ENCODE data around the gene NCAM1.
"Not testable (repeated sequence)": the region's sequence is repeated elsewhere in the genome, so short reads cannot be mapped to it uniquely, and the experiment has no call there.

NCAM1 gene

DNA sequence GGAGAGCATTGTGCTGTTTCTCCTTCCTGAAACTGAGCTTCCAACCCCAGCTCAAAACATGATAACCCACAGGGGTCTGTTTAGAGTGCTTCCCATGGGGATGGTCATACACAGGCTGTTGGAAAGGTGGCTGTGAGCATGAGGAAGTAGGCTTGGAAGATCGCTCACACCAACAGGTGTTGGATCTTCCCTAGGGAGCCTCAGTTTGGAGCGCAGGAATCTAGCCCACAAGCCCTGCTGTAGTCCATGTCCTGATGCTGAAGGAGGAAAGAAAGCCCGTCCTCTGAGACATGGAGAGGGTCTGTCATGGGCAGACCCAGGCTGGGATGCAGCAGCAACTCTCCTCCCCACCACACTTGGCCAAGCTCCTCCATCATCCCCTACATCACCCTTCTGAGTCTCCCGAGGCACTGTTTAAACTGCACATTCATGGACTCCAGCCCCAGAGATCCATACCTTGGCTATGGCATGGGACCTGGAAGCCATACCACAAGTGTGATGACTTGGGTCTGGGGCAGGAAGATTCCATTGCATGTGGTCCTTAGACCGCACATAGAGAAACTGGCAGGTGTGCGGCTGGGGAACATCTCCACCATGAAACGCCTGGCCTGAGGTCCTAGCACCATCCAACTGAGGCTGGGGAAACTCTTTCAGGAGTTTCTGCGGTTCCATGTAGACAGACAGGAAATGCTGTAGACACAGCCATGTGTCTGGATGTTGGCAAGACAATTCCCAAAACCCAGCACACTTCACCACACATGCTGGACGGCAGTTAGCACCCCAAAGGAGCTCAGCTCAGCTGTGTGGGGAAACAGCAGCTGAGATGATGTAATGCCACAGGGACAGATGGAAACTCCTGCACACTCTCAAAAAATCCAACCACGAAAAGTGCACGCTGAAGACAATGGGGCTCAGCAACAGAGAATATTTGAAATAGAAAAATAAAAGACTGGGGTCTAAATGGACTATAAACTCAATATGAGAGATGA is 325.6 kb downstream of the NCAM1 start:
- no peak for DNase-seq

DNA sequence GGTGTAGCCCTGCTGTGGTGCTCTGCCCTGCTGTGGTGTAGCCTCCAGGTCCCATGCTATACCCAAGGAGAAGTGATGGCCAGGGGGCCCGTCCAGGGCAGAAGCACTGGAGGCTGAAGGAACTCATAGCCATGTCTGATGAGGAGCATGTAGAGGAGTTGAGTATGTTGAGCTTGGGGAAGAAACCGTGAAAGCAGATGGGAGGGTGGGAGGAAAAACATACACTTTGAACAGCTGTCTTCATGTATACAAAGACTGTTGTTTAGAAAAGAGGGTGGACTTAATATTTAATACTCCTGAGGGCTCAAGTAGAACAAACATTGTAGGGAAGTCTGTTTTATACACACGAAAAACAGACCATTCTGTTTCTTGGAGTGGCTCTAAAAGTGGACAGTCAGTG is 326.6 kb downstream of the NCAM1 start:
- no peak for DNase-seq

DNA sequence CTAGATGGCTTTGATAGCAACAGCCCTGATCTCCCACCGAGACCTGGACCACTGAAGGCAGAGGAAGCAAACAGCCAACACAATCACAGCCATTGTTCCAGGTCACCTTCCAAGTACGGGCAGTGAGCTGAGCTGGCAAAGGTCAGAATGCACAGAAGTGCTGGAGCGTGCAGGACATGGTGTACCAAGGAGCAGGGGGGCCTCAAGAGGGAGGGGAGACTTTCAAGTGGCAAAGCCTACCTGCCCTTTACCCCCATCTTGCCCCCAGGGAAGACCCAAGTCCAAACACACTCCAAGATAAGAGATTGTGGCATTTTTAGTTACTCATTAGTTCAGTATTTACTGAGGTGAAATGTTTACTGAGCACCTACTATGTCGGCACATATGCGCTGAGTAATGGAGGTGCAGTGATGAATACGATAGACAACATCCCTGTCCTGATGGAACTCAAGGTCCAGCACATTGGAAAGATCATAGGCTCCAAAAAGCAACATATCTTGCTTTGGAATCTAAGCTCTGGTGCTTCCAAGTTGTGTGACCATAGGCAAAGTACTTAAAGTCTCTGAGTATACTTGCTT is 327.2 kb downstream of the NCAM1 start:
- no peak for DNase-seq

DNA sequence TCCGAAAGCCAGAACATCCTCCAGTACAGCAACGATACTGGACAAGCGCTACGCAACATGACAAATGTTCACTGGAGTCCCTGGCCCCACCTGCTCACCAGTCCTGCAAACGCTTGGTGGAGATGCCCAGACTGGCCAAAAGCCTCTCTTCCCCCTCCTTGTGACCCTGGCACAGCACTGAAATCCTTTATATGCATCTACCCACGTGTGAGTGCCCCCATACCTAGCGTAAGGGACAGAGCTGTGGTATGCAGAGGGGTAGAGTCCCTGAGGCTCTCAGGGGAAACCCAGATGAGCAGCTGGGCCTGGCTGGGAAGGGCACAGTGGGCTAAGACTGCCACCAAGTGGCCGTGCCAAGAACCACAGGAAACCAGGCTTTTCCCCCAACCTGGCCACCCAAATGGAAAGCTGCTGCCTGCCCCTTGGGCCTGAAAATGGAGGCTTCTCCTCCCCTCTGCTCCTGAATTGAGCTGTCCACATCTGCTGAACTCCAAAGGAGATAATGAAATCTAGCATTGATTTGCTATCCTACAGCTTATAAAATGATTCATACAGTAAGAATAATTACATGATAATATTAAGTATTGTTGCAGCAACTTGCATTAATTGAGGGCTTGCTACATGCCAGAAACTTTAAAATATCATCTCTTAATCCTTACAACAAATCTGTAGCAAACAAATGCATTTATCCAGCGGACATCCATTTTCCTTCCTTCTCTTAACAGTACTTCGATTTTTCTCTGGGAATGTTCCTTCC is 328.4 kb downstream of the NCAM1 start:
- DNase-seq: peak; percentile 81

- no peak for DNase-seq
Measured at GRCh38 chr11:113293936-113294335, 332.7 kb downstream of the NCAM1 start.

- no peak for DNase-seq
Measured at GRCh38 chr11:113295993-113296392, 334.8 kb downstream of the NCAM1 start.

GRCh38 chr11:113296447-113297205 is 335.4 kb downstream of the NCAM1 start:
- DNase-seq: peak; percentile 47

DNA sequence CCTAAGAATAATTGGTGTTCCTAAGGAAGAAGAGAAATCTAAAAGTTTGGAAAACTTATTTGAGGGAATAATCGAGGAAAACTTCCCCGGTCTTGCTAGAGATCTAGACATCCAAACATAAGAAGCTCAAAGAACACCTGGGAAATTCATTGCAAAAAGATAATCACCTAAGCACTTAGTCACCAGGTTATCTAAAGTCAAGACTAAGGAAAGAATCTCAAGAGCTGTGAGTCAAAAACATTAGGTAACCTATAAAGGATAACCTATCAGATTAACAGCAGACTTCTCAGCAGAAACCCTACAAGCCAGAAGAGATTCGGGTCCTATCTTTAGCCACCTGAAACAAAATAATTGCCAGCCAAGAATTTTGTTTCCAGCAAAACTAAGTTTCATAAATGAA is 337.3 kb downstream of the NCAM1 start:
- not testable (repeated sequence) for DNase-seq

DNA sequence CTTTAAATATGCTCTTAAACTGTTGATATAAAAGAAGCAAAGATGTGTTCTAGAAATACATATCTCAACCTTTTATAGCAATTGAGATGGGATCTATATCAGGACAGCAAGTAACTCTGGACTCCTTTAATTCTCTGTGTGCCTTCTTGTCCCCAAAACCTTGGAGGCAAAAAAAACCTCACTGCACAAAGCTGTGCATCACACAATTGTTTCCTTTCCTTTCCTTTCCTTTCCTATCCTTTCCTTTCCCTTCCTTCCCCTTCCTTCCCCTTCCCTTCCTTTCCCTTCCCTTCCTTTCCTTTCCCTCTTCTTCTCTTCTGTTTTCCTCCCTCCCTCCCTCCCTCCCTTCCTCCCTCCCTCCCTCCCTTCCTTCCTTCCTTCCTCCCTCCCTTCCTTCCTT is 343.7 kb downstream of the NCAM1 start:
- DNase-seq: no peak

GRCh38 chr11:113305440-113306336 is 344.5 kb downstream of the NCAM1 start:
- peak; percentile 84 for DNase-seq

GRCh38 chr11:113308601-113309000 is 347.4 kb downstream of the NCAM1 start:
- DNase-seq: no peak

GRCh38 chr11:113311536-113311935 is 350.3 kb downstream of the NCAM1 start:
- no peak for DNase-seq

GRCh38 chr11:113313601-113314000 is 352.4 kb downstream of the NCAM1 start:
- peak; percentile 27 for DNase-seq

- DNase-seq: no peak
Measured at GRCh38 chr11:113314065-113314388, 352.8 kb downstream of the NCAM1 start.

- peak; percentile 94 for DNase-seq
Measured at GRCh38 chr11:113314389-113315301, 353.4 kb downstream of the NCAM1 start, which contains the start of gene TTC12. TSS of gene TTC12 (plus strand) at chr11:113314583. CDS start at chr11:113316258, 1,675 bp downstream.

- DNase-seq: no peak
Measured at GRCh38 chr11:113315811-113316210, 354.6 kb downstream of the NCAM1 start.

- DNase-seq: no peak
Measured at GRCh38 chr11:113316256-113316655, 355.0 kb downstream of the NCAM1 start.

DNA sequence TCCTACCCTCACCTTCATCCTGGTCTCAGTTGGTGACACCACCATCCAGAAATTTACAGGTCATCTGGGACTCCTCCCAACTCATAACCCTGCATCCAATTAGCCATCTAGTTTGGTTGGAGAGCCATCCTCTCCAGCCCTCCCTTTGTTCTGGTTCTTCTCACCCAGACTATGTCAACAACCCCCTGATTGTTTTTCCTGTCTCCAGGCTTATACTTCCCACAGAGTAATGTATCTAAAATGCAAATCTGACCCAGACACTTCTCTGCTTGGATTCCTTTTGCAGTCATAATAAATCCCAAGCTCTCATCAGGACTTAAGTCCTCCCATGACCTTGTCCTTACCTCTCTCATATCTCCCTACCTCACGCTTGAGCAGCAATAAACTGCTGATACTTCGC is 356.1 kb downstream of the NCAM1 start:
- no peak for DNase-seq

- DNase-seq: no peak
Measured at GRCh38 chr11:113319085-113319484, 357.9 kb downstream of the NCAM1 start.

DNA sequence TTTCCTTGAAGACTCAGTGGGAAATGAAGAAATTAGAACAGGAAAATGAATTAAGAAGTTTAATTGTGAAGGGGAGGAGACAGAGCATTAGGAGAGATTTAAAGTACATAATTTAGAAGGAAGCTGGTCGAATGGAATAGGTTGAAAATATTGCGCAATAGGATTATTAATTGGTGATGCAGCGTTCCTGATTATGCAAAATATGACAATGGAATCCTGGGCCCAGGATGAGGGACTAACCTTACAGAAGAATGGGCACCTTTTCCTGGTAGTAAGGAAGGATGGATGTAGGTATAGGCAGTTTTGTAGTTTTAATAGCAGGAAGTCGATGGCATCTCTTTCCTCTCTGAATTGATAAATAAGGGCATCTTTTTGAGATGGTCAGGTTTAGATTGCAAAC is 360.9 kb downstream of the NCAM1 start:
- no peak for DNase-seq

- DNase-seq: no peak
Measured at GRCh38 chr11:113324250-113324649, 363.0 kb downstream of the NCAM1 start.

Measured in NCI-H82 (cell line).